GM21381 (cell line): Measurements from ENCODE around the gene FBXO44.

Experiments
- ATAC-seq: cut with Tn5 transposase; IDR thresholded peaks from one replicate; pipeline ENCODE4 v1.9.1; 2021; ENCODE audit warnings: mild to moderate bottlenecking, moderate library complexity; ENCODE audit not compliant: unreplicated experiment

FBXO44 gene

GRCh38 chr1:11654939-11655808 is 497 bp downstream of the FBXO44 start:
- ATAC-seq: peak; percentile 16

- ATAC-seq: no peak
Measured at GRCh38 chr1:11657654-11658053, 3.0 kb downstream of the FBXO44 start.

GRCh38 chr1:11658542-11658941 is 3.9 kb downstream of the FBXO44 start:
- ATAC-seq: no peak

- no peak for ATAC-seq
Measured at GRCh38 chr1:11659748-11660147, 5.1 kb downstream of the FBXO44 start.

GRCh38 chr1:11661103-11661502 is 6.4 kb downstream of the FBXO44 start:
- no peak for ATAC-seq

DNA sequence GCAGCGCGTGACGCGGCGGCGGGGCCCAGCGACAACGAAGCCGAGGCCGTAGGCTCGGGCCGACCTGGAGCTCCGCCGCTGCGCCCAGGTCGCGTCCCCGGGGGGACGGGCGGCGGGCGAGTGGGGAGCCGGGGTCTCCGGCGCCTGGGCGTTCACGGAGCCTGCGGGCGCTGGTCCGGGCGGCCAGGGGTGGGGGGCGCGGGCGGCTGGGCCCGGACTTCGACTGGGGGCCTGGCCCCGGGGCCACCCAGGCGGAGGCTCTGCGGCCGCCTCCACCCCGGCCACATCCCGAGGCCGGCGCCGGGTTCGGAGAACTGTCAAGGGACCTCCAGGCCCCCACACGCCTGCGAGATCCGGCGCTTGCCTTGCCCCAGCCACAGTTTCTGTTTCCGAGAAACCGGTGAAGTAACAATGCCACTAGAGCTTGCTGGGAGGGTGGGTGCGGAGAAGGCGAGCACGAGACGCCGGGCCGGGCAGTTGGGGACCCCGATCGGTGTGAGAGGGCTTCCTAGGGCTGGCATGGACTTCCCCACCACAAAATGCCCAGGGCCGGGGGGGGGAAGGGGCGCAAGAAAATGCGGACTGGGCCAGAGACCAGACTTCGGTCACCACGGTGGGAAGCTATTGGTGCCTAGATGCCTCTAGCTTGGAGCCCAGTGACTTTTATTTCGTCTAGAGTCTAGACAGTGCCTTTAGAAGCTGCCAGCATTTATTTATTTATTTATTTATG is 9.8 kb downstream of the FBXO44 start:
- peak; percentile 45 for ATAC-seq

- ATAC-seq: no peak
Measured at GRCh38 chr1:11668516-11668915, 13.8 kb downstream of the FBXO44 start.

- no peak for ATAC-seq
Measured at GRCh38 chr1:11670747-11671146, 16.1 kb downstream of the FBXO44 start.

GRCh38 chr1:11671205-11671543 is 16.5 kb downstream of the FBXO44 start:
- ATAC-seq: no peak

DNA sequence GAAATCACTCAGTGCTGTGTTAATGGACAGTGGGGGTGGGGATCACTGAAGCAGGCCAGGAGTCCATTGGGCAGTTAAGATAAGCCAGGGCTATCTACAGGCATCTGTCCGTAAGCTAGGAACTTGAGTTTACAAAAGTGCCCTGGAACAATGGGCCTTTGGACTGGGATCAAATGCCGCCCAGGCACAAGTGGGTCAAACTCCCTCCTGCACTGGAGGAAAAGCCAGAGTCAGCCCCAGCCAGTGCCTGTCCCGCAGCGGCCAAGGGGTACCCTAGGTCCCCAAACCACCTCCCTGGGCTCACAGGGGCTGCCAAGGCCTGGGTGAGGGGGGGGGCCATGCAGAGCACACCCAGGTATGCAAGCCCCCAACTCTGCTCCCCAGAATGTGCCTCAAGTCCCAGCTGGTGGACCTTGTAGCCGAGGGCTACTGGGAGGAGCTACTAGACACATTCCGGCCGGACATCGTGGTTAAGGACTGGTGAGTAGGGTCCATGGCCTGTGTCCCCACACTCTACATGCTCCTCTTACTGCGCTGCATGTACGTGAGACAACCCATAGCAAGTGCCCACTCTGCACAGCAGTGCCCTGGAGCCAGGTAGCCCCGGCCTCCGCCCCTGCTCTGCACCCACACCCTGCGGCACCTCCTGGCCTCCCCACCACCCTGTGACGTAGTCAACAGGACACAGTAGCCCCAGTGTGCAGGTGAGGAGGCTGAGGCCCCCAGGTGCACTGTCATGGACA is 17.0 kb downstream of the FBXO44 start:
- no peak for ATAC-seq

GRCh38 chr1:11673089-11673769 is 18.6 kb downstream of the FBXO44 start:
- no peak for ATAC-seq

DNA sequence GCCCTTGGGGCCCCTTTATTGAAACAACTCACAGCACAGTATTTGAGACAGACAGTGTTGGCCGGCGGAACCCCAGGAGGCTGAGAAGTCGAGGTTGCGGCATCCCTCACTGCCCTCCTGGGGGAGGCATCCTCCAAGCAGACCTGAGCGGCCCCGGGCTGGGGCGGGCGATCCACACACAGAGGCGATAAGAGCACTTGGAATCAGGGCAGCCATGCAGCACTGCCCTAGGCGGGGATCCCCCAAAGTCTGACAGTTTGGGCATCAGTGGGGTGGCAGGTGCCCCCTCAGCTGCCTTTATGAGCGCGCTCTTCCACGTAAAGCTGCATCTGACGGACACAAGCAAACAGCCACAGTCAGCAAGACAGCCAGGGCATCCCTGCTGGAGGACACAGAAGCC is 19.8 kb downstream of the FBXO44 start:
- no peak for ATAC-seq

GRCh38 chr1:11675325-11675724 is 20.6 kb downstream of the FBXO44 start:
- ATAC-seq: no peak

GRCh38 chr1:11676386-11677103 is 21.9 kb downstream of the FBXO44 start:
- ATAC-seq: no peak

- ATAC-seq: no peak
Measured at GRCh38 chr1:11678442-11678841, 23.8 kb downstream of the FBXO44 start.

GRCh38 chr1:11680270-11681070 is 25.8 kb downstream of the FBXO44 start:
- peak; percentile 24 for ATAC-seq

GRCh38 chr1:11681071-11681771 is 26.5 kb downstream of the FBXO44 start, which contains the start of gene MAD2L2:
MAD2L2 (minus strand) TSS chr1:11681148; CDS start chr1:11680601, 547 bp downstream.
- peak; percentile 82 for ATAC-seq

- ATAC-seq: no peak
Measured at GRCh38 chr1:11682287-11682771, 27.7 kb downstream of the FBXO44 start.

DNA sequence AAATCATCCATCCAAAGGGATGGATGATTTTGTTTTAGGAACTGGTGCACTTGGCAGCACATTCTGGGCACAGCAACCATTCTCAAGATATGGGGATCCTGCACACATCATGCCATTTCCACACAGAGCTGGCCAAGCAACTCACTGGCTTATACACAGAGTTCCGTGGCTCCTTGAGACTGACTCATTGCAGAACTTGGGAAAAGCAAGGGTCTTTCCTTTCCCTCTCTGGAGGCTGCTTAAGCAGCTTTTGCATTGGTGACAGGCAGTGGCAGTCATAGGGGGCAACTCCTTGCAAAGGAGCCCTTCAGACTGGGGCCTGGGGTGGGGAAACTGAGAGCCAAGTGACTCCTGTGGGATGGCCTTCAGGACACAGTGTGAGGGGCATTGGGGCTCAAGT is 28.1 kb downstream of the FBXO44 start:
- no peak for ATAC-seq
